Measurements from ENCODE around the gene PRSS23.
"Not testable (repeated sequence)": the region's sequence is repeated elsewhere in the genome, so short reads cannot be mapped to it uniquely, and the experiment has no call there.

PRSS23 gene

GRCh38 chr11:86800076-86800959 is at the start of gene PRSS23:
Gene PRSS23 (plus strand): TSS chr11:86800542. CDS start chr11:86807644, 7,102 bp downstream.
- DNase-seq (ENCODE audit: low read depth, low spot score) = no peak

- DNase-seq (ENCODE audit: low read depth, low spot score) = no peak
Observed at GRCh38 chr11:86753459-86753858, 46.9 kb upstream of the PRSS23 start.

- DNase-seq (ENCODE audit: low read depth, low spot score) = no peak
Observed at GRCh38 chr11:86755146-86755545, 45.2 kb upstream of the PRSS23 start.

GRCh38 chr11:86758171-86758570 is 42.2 kb upstream of the PRSS23 start:
- DNase-seq (ENCODE audit: low read depth, low spot score) = no peak

- DNase-seq (ENCODE audit: low read depth, low spot score) = no peak
Observed at GRCh38 chr11:86760577-86760976, 39.8 kb upstream of the PRSS23 start.

GRCh38 chr11:86761978-86762377 is 38.4 kb upstream of the PRSS23 start:
- DNase-seq (ENCODE audit: low read depth, low spot score) = no peak

GRCh38 chr11:86765203-86765602 is 35.1 kb upstream of the PRSS23 start:
- no peak for DNase-seq (ENCODE audit: low read depth, low spot score)

- DNase-seq (ENCODE audit: low read depth, low spot score) = no peak
Observed at GRCh38 chr11:86765878-86766277, 34.5 kb upstream of the PRSS23 start.

GRCh38 chr11:86769219-86769618 is 31.1 kb upstream of the PRSS23 start:
- DNase-seq (ENCODE audit: low read depth, low spot score) = no peak

- DNase-seq (ENCODE audit: low read depth, low spot score) = not testable (repeated sequence)
Observed at GRCh38 chr11:86770473-86771027, 29.8 kb upstream of the PRSS23 start.

GRCh38 chr11:86772999-86773398 is 27.3 kb upstream of the PRSS23 start:
- DNase-seq (ENCODE audit: low read depth, low spot score) = no peak

- no peak for DNase-seq (ENCODE audit: low read depth, low spot score)
Observed at GRCh38 chr11:86773513-86774252, 26.7 kb upstream of the PRSS23 start.

- DNase-seq (ENCODE audit: low read depth, low spot score) = no peak
Observed at GRCh38 chr11:86774417-86774816, 25.9 kb upstream of the PRSS23 start.

GRCh38 chr11:86775361-86775760 is 25.0 kb upstream of the PRSS23 start:
- no peak for DNase-seq (ENCODE audit: low read depth, low spot score)

- DNase-seq (ENCODE audit: low read depth, low spot score) = no peak
Observed at GRCh38 chr11:86781546-86781945, 18.8 kb upstream of the PRSS23 start.

- no peak for DNase-seq (ENCODE audit: low read depth, low spot score)
Observed at GRCh38 chr11:86782742-86783141, 17.6 kb upstream of the PRSS23 start.

GRCh38 chr11:86783661-86784060 is 16.7 kb upstream of the PRSS23 start:
- no peak for DNase-seq (ENCODE audit: low read depth, low spot score)

- DNase-seq (ENCODE audit: low read depth, low spot score) = no peak
Observed at GRCh38 chr11:86784241-86784681, 16.1 kb upstream of the PRSS23 start.

GRCh38 chr11:86785576-86785975 is 14.8 kb upstream of the PRSS23 start:
- DNase-seq (ENCODE audit: low read depth, low spot score) = no peak

GRCh38 chr11:86787018-86787536 is 13.3 kb upstream of the PRSS23 start:
- DNase-seq (ENCODE audit: low read depth, low spot score) = no peak

- no peak for DNase-seq (ENCODE audit: low read depth, low spot score)
Observed at GRCh38 chr11:86787656-86788055, 12.7 kb upstream of the PRSS23 start.

- DNase-seq (ENCODE audit: low read depth, low spot score) = no peak
Observed at GRCh38 chr11:86790195-86790725, 10.1 kb upstream of the PRSS23 start.
